Measurements from ENCODE around the gene ARIH1.
"Not testable (repeated sequence)": the region's sequence is repeated elsewhere in the genome, so short reads cannot be mapped to it uniquely, and the experiment has no call there.

The ARIH1 gene

DNA sequence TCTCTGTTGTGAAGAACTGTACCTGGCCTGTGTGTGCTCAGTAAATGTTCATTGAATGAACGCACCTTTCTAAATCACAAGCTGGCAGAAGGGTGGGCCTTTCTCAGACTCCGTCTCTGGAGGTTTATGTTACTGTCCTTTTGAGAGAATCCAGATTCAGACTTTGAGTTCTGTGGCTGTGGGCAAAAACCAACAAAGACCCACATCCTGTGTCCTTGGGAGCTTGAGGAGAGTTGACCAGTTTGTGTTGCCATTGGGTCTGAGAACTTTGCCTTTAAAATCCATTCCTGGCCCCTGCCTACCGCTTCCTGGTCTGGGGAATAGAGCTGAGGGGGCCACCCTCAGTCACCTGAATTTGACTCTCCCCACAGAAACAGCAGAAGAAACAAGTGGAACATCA is 134.0 kb downstream of the ARIH1 start:
- DNase-seq (ENCODE audit: low spot score), result not testable (repeated sequence)

DNA sequence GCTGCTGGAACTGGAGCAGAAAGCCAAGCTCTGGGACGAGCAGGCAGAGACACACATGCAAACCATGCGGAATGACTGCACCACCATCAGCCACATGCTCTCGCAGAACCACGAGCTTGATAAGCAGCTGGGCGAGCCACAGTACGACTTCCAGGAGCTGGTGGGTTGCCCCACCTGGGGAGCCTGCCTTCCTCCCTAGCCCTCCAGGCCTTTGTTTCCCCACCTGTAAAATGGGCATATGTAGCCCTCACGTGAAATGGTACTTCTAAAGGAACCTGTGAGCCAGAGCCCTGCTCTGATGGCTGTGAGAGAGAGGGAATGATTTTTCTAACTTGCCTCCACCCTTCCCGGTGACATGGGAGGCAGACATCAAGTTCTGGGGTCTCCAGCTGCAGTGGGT is 135.7 kb downstream of the ARIH1 start:
- no peak for DNase-seq (ENCODE audit: low spot score)

DNA sequence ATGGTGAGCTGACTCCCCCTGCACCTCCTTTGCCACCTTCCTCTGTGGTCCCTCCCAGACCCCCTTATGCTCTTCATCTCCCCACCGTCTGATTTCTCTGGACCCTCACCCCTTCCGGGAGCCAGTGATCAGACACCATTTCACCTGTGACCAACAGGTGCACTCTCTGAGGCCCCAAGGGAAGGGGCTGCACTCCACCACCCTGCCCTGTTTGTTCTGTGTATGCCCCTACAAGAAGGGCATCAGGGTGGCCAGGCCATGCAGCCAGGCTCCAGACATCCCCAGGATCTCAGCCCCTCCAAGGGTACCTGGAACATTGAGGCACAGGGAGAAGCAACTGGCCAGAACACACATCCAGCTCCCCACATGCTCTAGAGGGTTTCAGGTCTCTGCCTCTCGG is 138.2 kb downstream of the ARIH1 start:
- DNase-seq (ENCODE audit: low spot score), result not testable (repeated sequence)

DNA sequence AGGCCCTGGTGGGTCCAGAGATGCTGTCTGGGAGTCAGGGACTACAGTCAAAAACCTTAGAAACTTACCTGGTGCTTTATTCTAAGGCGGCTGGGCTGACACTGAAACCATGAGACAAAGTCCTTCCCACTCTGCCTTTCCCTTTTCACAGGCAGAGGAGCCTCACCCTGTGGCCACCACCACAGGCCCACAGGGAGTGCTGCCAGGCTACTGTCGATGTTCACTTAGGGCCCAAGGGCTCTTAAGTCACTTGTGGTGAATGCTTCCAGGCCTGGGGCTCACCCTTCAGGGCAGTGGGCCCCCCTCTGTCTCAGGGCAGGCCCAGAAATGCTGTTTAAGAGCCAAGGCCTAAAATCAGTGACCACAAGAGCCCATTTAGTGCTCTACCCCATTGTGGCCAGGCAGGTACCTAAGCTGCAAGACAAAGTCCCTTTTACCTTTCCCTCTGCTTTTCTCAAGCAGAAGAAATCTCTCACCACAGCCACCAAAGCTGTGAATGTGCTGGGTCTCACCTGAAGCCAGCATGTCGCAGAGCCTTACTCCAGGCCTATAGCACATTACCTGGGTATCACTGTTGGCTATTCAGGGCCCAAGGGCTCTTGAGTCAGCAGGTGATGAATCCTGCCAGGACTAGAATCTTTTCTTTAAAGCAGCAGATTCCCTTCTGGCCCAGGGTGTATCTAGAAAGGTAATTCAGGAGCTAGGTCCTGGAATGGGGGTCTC is 140.8 kb downstream of the ARIH1 start:
- no peak for DNase-seq (ENCODE audit: low spot score)

DNA sequence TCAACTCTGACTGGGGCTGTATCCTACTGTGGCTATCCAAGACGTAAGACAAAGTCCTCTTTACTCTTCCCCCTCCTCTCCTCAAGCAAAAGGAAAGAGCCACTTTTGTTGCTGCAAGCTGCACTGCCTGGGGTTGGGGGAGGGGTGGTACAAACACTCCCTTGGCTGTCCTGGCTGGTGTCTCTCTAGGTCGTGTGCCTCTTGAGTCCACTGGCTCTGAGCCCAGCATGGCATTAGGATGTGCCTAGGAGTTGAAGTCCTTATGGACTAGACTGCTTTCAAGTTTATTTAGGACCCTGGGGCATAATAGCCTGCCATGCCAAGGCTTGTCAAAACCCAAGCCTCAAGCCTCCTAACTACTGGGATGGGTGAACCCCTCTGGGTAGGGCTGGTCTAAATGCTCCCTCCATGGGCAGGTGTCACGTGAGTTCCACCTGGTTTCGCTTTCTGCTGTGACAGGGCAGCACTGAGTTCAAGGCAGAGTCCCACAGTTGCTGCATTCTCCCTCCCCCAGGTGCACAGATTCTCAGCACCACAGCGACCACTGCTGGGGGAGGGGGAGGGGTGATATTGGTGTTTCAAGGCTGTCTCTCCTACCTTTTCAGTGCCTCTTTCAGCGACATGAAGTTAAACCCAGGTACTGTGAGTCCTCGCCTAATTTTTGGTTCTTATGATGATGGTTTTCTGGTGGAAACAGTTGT is 141.6 kb downstream of the ARIH1 start:
- DNase-seq (ENCODE audit: low spot score), result not testable (repeated sequence)

DNA sequence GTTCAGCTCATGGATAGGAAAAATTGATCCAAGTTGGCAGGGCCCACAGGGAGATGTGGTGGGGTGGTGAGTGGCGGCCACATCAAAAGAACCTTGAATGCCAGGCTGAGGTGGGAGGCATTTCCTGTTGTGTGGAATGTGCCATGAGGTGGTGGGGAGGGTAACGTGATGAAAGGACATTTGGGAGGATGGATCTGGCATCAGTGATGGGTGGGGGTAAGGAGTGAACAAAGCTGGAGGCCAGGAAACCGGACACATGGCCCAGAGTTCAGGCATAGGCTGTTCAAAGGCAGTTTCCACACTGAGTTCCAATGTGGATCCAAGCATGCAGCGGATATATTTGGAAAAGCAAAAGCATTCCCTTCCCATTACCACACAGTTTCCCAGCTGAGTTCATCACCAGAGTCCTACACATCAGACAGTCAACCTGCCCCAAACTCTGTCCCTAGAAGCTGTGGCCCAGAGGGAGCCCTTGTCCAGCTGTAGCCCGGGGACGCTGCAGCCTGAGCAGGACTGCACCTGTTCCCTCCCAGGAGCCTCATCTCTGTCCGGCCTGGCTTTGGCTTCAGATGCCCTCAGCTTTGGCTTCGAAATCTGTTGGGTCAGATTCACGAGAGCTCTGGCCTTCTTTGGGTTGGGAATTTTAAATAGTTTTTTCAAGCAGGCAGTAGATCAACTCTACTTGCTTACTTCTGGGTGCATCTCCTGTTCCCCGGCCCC is 142.5 kb downstream of the ARIH1 start:
- DNase-seq (ENCODE audit: low spot score), result no peak

DNA sequence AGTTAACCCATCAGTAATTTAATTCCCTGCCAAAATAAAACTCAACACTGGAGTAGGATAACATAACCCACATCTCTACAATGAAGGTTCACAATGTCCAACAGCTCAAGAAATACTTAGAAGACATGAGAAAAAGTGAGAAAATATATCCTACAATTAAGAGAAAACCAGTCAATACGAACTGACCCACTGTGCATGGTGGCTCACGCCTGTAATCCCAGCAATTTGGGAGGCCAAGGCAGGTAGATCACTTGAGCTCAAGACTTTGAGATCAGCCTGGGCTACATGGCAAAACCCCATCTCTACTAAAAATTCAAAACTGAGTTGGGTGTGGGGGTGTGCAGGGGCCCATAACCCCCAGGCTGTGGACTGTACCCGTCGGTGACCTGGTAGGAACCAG is 149.7 kb downstream of the ARIH1 start:
- DNase-seq (ENCODE audit: low spot score), result not testable (repeated sequence)

DNA sequence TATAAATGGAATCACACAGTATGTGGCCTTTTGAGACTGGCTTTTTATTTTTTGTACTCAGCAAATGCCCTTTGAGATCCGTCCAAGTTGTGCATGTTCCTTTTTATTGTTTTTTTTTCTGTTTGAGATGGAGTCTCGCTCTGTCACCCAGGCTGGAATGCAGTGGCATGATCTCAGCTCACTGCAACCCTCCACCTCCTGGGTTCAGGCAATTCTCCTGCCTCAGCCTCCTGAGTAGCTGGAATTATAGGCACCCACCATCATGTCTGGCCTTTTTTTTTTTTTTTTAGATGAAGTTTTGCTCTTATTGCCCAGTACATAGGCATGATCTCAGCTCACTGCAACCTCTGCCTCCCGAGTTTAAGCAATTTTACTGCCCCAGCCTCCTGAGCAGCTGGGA is 152.0 kb downstream of the ARIH1 start:
- not testable (repeated sequence) for DNase-seq (ENCODE audit: low spot score)

DNA sequence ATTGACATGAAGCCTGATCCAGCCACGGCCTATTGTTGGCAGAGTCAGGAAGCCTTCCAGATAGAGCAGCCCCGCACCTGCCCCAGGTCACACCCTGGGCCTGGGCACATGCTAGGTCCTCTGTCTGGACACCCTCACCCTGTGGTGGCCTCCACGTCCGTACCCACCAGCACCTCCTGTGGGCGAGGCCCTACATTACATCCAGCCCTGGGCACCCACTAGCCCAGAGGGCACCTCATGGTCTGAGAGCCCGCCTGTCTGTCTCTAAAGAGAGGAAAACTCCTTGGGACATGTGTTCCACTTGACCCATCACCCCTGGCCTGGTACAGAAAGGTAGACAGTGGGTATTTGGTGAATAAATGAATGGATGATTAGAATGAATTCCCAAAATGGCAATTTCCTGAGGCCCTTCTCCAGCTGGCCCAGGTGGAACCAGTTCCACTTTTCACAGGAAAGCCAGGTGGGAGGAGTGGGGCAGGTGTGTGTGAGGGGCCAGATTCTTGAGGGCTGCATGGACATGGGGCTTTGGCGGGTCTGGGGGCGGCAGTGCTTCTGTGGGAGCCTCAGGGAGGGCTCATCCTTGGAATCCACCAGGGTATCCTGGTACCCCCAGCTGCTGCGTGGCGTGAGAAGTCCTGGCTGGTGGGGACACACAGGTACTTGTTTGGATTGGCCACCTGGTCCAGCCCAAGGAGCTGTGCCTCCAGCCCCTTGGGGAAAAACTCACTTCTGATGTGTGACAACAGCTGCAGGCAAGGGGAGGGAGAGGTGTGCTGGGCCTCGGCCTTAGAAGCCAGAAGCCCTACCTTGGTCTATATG is 154.3 kb downstream of the ARIH1 start:
- DNase-seq (ENCODE audit: low spot score), result not testable (repeated sequence)

DNA sequence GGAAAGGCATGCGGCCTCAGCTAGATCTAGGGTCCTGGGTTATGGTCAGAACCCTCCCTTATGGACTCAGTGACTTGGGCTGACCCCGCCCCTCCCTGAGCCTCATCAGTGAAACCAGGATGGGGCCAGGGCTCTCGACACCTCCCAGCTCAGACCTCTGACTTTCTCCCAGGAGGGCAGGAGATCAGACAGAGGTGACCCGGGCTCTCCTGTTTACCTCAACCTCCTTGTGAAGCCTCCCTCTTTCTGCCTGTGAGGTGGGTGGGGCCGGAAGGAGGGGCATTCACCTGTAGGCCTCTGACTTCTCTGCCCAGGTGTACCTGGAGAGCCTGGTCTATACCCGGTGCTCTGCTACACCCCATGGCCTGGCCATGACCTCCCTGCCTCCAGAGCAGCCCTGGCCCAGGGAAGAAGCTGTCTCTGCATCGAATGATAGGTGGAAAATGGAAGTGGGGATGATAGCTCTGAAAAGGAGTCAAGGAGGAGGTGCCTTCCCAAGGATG is 155.0 kb downstream of the ARIH1 start:
- DNase-seq (ENCODE audit: low spot score), result not testable (repeated sequence)

DNA sequence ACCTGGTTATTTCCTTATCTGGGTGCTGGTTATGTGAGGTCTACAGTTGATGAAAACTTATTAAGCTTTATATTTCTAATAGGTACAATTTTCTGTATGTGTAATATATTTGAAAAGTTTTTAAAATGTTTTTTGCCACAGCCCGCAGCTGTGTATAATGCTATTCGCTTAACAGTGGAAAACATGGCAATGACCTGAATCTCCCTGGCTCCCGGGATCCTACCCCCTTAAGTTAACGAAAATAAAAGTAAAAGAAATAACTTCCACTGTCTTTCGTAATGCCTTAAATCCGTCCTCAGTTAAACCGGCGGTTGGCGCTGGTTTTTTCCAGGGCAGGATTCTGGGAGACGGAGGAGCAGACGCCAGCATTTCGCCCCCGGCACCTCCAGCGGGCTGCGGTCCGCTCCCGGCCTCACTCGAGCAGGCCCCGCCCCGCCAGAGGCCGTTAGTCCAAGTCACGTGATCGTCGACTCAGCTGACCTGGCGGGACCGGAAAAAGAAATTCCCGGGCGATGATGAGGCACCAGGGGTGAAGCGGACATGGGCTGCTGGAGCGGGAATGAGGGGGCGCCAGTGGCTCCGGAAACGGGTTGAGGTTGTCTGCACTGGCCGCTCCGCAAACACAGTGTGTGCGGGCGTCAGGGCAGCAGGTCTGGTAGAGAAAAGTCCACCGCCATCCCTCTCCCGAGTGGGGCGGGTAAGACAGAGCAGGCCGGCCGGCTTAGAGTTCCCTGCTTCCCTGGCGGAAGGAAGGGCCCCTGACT is 162.6 kb downstream of the ARIH1 start:
- DNase-seq (ENCODE audit: low spot score), result peak; percentile 70

DNA sequence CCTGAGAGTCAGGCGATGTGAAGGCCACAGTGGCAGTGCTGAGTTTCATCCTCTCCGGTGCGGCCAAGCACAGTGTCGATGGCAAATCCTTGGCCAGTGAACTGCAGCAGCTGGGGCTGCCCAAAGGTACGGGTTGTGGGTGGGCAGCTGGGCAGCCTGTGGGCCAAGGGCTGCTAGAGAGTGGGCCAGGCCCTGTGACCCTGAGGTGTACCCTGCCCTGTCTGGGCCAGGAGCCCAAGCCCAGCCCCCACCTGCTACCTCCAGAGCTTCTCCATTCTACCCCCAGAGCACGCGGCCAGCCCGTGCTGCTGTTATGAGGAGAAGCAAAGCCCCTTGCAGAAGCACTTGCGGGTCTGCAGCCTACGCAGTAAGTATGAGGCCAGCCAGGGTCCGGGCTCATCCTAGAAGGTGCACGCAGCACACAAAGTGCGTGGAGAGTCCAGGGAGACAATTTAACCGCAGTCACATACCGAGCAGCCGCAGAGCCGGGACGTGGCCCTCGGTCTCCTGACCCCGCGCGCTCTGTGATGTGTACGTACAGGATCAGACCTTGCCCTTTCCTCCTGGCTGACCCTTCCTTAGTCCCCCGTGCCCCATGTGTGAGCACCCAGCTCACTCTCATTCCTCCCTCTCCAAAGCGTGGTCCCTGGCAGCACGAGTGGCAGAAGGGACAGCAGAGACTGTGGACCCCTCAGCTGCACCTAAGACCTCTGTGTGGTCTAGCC is 165.8 kb downstream of the ARIH1 start:
- not testable (repeated sequence) for DNase-seq (ENCODE audit: low spot score)

DNA sequence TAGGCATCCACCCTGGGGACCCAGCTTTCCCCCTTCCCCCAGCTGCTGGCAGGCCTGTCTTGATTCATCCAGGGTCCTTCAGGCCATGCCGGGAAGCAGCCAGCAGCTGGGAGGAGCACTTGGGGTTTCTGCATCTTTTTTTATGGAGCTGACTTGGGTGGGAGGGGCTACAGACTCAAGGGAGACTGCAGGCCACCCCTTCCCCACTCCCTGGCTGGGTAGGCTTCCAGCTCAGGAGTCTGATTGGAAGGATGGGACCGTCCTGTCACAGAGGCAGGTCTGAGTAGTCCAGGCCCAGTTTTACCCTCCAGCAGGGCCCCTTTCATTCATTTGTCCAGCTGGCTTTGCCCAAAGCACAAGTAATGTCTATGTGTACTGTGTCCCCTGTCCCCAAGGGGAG is 168.1 kb downstream of the ARIH1 start:
- not testable (repeated sequence) for DNase-seq (ENCODE audit: low spot score)

DNA sequence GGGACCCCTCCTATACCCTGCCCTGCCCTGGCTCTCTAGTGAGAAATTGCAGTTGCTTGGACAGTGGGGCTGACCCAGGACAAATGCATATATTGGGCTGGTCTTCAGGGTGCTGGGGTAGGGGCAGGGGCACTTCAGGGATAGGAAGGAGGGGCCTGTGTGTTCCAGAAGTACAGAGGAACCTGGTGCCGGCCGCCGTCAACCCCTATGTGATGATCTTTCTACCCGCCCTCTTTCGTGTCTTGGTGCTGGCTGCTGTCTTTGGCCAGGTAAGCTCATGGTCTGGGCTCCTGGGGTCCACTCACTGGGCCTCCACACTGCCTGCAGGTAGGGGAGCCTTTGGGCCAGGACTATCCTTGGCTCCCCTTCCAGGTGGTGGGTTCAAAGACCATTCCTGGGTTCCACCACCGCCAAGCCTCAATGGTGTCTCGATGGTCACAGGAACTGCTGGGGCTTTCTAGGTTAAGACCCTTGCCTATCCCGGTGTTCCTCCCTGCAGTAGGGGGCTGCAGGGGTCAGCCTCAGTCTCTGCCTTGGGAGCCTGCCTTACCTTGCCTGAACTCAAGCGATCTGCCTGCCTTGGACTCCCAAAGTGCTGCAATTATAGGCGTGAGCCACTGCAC is 174.6 kb downstream of the ARIH1 start:
- not testable (repeated sequence) for DNase-seq (ENCODE audit: low spot score)
